PC-3 (cell line): ENCODE measurements around the gene TTC23. TPM values are rescaled to one million over a fixed set of nuclear protein-coding genes. Genes with fewer than 3 reads are reported as not detected.

Experiments used
- ATAC-seq: fragments of 200-7000 bp; cut with Tn5 transposase; 2 replicates; pipeline ENCODE4 v1.9.1; 2020; ENCODE audit warnings: mild to moderate bottlenecking, moderate library complexity
- BruUV-seq: library from RNA; stranded (reverse); fragments of 400-500 nt; replicated peaks from 2 replicates; lab custom pipeline; 2021; lab: Mats Ljungman, UMichigan
- CTCF ChIA-PET: fragments of 300-600 bp; sonication (Branson Sonifier 250); formaldehyde crosslinking; loops from one replicate; lab custom pipeline; 2022; ENCODE audit warnings: antibody characterized with exemption; lab: Charles Lee
- POLR2A ChIA-PET: fragments of 300-600 bp; sonication (Branson Sonifier 250); formaldehyde crosslinking; loops from one replicate; lab custom pipeline; 2022; ENCODE audit warnings: antibody characterized with exemption; ENCODE audit not compliant: unreplicated experiment; lab: Charles Lee
- DNase-seq: peaks from one replicate; pipeline ENCODE4 v3.0.0-alpha.2; 2015
- H2AFZ ChIP-seq: fragments of 300-600 bp; sonication (generic); 2 replicates; pipeline ENCODE4 v1.6.0; 2016; ENCODE audit warnings: antibody characterized with exemption, low read length
- H3F3A ChIP-seq: fragments of 300-600 bp; sonication (generic); one replicate; pipeline ENCODE4 v1.6.0; 2017; ENCODE audit warnings: antibody characterized with exemption, low read length, control low read depth, mild to moderate bottlenecking; ENCODE audit not compliant: unreplicated experiment
- H3K27ac ChIP-seq: fragments of 300-600 bp; sonication (generic); 2 replicates; pipeline ENCODE4 v1.5.1; 2016; ENCODE audit warnings: mild to moderate bottlenecking, low read length
- H3K27me3 ChIP-seq: fragments of 300-600 bp; sonication (generic); 2 replicates; pipeline ENCODE4 v1.6.1; 2016; ENCODE audit warnings: low read length, mixed read lengths
- H3K36me3 ChIP-seq: fragments of 300-600 bp; sonication (generic); 2 replicates; pipeline ENCODE4 v1.6.1; 2016; ENCODE audit warnings: low read depth, mixed run types, low read length, mixed read lengths
- H3K4me1 ChIP-seq: fragments of 300-600 bp; sonication (generic); 2 replicates; pipeline ENCODE4 v1.5.1; 2016; ENCODE audit warnings: low read length; ENCODE audit not compliant: insufficient read depth
- H3K4me2 ChIP-seq: fragments of 300-600 bp; sonication (generic); 2 replicates; pipeline ENCODE4 v1.6.0; 2016; ENCODE audit warnings: low read length
- H3K4me3 ChIP-seq: fragments of 300-600 bp; sonication (generic); 2 replicates; pipeline ENCODE4 v1.5.1; 2016; ENCODE audit warnings: mild to moderate bottlenecking, low read length, mixed read lengths
- H3K79me2 ChIP-seq: fragments of 300-600 bp; sonication (generic); 2 replicates; pipeline ENCODE4 v1.6.1; 2017; ENCODE audit warnings: low read length, mixed read lengths
- H3K9ac ChIP-seq: fragments of 300-600 bp; sonication (generic); 2 replicates; pipeline ENCODE4 v1.6.0; 2016; ENCODE audit warnings: mild to moderate bottlenecking, low read length
- H3K9me2 ChIP-seq: fragments of 300-600 bp; sonication (generic); replicated peaks from 2 replicates; pipeline ENCODE4 v1.6.1; 2016; ENCODE audit warnings: mixed run types, low read length, mixed read lengths
- H3K9me3 ChIP-seq: fragments of 300-600 bp; sonication (generic); 2 replicates; pipeline ENCODE4 v1.6.1; 2016; ENCODE audit warnings: low read length, mixed read lengths
- H4K20me1 ChIP-seq: fragments of 300-600 bp; sonication (generic); 2 replicates; pipeline ENCODE4 v1.6.1; 2016; ENCODE audit warnings: low read length, mixed read lengths
- EZH2 ChIP-seq: fragments of 300-600 bp; sonication (generic); IDR thresholded peaks from one replicate; pipeline ENCODE4 v1.6.1; 2017; ENCODE audit warnings: antibody characterized with exemption, mild to moderate bottlenecking, low read length; ENCODE audit not compliant: unreplicated experiment
- EZH2phosphoT487 ChIP-seq: fragments of 300-600 bp; sonication (generic); IDR thresholded peaks from 2 replicates; pipeline ENCODE4 v1.6.1; 2018; ENCODE audit warnings: mild to moderate bottlenecking, antibody characterized with exemption, low read length, borderline replicate concordance
- intact Hi-C: fragments of 100-400 bp; cut with micrococcal nuclease; formaldehyde crosslinking; loops from 2 replicates; pipeline ENCODE4 v1.9.0; 2023
- total RNA-seq: library from RNA; depleted of rRNA; stranded (reverse); fragments of >200 nt; gene quantifications from 2 replicates; pipeline ENCODE4 v1.2.3, GENCODE V29; 2014; rRNA removed
- TF ChIP-seq, protein P1 (sequence below): fragments of 300-600 bp; sonication (generic); conservative IDR thresholded peaks from 2 replicates; pipeline ENCODE4 v1.5.1; 2017; ENCODE audit warnings: antibody characterized with exemption, low read depth, mild to moderate bottlenecking, low read length

The TTC23 gene
- total RNA-seq, 1 experiment from 2014 or later: 10.4 TPM

DNA sequence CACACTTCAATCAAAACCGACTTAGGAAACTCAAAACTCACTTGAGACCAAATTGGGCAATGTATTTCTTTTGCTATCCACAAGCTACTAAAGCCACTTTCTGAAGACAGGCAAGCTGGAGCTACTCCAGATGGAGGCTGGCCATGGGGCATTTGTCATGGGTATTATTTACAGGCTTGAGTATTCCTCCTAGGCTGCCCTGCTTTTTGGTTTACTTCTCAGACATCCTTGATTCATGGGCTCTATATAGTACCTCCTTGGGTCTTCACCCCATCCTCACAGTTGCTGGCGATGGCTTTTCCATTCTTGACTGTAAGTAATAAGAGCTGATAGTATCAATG, 163.1 kb downstream of the TTC23 start:
- H3F3A ChIP-seq: no peaks in the 10 kb centered on the region
- no peak overlapping the region for H3K4me3 ChIP-seq
- no peak overlapping the region for H2AFZ ChIP-seq
- H3K9me3 ChIP-seq: no peaks in the 10 kb centered on the region
- CTCF ChIA-PET: no interaction called here
- H3K36me3 ChIP-seq: no peaks in the 10 kb centered on the region
- POLR2A ChIA-PET: no interaction called here
- H3K27ac ChIP-seq: no peak overlapping the region
- H3K4me2 ChIP-seq: no peak overlapping the region
- intact Hi-C loops: no loop called here
- ATAC-seq: no peak
- no peak for DNase-seq
- no TSS peak for BruUV-seq
- TF ChIP-seq EZH2 (no peak), EZH2phosphoT487 (no peak)
- TF ChIP-seq, protein P1, sequence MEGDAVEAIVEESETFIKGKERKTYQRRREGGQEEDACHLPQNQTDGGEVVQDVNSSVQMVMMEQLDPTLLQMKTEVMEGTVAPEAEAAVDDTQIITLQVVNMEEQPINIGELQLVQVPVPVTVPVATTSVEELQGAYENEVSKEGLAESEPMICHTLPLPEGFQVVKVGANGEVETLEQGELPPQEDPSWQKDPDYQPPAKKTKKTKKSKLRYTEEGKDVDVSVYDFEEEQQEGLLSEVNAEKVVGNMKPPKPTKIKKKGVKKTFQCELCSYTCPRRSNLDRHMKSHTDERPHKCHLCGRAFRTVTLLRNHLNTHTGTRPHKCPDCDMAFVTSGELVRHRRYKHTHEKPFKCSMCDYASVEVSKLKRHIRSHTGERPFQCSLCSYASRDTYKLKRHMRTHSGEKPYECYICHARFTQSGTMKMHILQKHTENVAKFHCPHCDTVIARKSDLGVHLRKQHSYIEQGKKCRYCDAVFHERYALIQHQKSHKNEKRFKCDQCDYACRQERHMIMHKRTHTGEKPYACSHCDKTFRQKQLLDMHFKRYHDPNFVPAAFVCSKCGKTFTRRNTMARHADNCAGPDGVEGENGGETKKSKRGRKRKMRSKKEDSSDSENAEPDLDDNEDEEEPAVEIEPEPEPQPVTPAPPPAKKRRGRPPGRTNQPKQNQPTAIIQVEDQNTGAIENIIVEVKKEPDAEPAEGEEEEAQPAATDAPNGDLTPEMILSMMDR: no peak
- no peaks in the 10 kb centered on the region for H3K79me2 ChIP-seq
- no peaks in the 10 kb centered on the region for H3K9me2 ChIP-seq
- H3K9ac ChIP-seq: no peak overlapping the region
- H4K20me1 ChIP-seq: no peaks in the 10 kb centered on the region
- peaks cover 8% of the 10 kb centered on the region; the same call in 1 of the 2 replicates for H3K27me3 ChIP-seq
- no peaks in the 10 kb centered on the region for H3K4me1 ChIP-seq

Other genes starting within 250 kb of the TTC23 start
- gene PGPEP1L, start 241.8 kb downstream of the TTC23 start, total RNA-seq: not detected in 2 replicates
- gene SYNM, start 144.5 kb downstream of the TTC23 start, total RNA-seq: 9.9 and 15.6 TPM in 2 replicates
- gene LRRC28, start 1.9 kb upstream of the TTC23 start, total RNA-seq: 10.6 and 14.9 TPM in 2 replicates